ENCODE measurements around the gene ASS1.

- TF ChIP-seq CTCF (IDR thresholded peaks at IDR 0.05): no peak
- no peak for TF ChIP-seq POLR2A (IDR thresholded peaks at IDR 0.05)
These were observed 13.0 kb upstream of the ASS1 start for GRCh38 chr9:130431536-130432303.

All from Peyer's patch (tissue), 4 donors.